CD8-positive, alpha-beta memory T cell (primary cell): ENCODE measurements around the gene STAC3. TPM values are rescaled to one million over a fixed set of nuclear protein-coding genes. Genes with fewer than 3 reads are reported as not detected.

Experiments
- CTCF ChIA-PET: fragments of 350-600 bp; sonication (Branson Sonifier 250); formaldehyde crosslinking; loops from one replicate; lab custom pipeline; 2021; ENCODE audit warnings: antibody characterized with exemption; lab: Charles Lee
- POLR2A ChIA-PET: fragments of 350-600 bp; sonication (Branson Sonifier 250); formaldehyde crosslinking; loops from one replicate; lab custom pipeline; 2021; ENCODE audit warnings: antibody characterized with exemption; lab: Charles Lee
- DNase-seq, 5 donors: peaks; one replicate each; pipeline versions ENCODE4 v3.0.0 to v3.0.0-alpha.2; 2020 to 2022; ENCODE audit warnings: mixed read lengths in 1 of 5
- H3K27ac ChIP-seq: one replicate; pipeline ENCODE4 v1.7.0; 2013; ENCODE audit warnings: low read depth, mild to moderate bottlenecking, low read length, moderate library complexity
- H3K27me3 ChIP-seq: 2 replicates; pipeline ENCODE4 v1.7.0; 2013; ENCODE audit warnings: low read length, mild to moderate bottlenecking; ENCODE audit not compliant: insufficient read depth, poor library complexity, severe bottlenecking
- H3K36me3 ChIP-seq: 2 replicates; pipeline ENCODE4 v1.7.0; 2013; ENCODE audit warnings: mild to moderate bottlenecking, low read length, moderate library complexity; ENCODE audit not compliant: insufficient read depth
- H3K4me1 ChIP-seq: 2 replicates; pipeline ENCODE4 v1.7.0; 2013; ENCODE audit warnings: mild to moderate bottlenecking, low read length, moderate library complexity; ENCODE audit not compliant: insufficient read depth
- H3K4me3 ChIP-seq: 2 replicates; pipeline ENCODE4 v1.7.0; 2013; ENCODE audit warnings: mild to moderate bottlenecking, low read length
- H3K9me3 ChIP-seq: 2 replicates; pipeline ENCODE4 v1.7.0; 2013; ENCODE audit warnings: mild to moderate bottlenecking, low read length
- H3K27ac Mint-ChIP-seq, 8 donors: one replicate each; pipeline ENCODE4 v1.8.0; 2020 to 2021; ENCODE audit warnings: mixed read lengths in 8 of 8, mild to moderate bottlenecking in 6 of 8, inconsistent platforms in 3 of 8, moderate library complexity in 3 of 8
- H3K27me3 Mint-ChIP-seq, 2 donors: one replicate each; pipeline ENCODE4 v1.8.0; 2020 to 2021; ENCODE audit warnings: mixed read lengths in 2 of 2, mild to moderate bottlenecking in 1 of 2, moderate library complexity in 1 of 2
- H3K36me3 Mint-ChIP-seq, 3 donors: one replicate each; pipeline ENCODE4 v1.8.0; 2020 to 2021; ENCODE audit warnings: mixed read lengths in 3 of 3, inconsistent platforms in 1 of 3, mild to moderate bottlenecking in 1 of 3
- H3K4me1 Mint-ChIP-seq, 3 donors: one replicate each; pipeline ENCODE4 v1.8.0; 2020 to 2021; ENCODE audit warnings: mixed read lengths in 3 of 3, inconsistent platforms in 1 of 3, mild to moderate bottlenecking in 1 of 3
- H3K4me3 Mint-ChIP-seq, 7 donors: one replicate each; pipeline ENCODE4 v1.8.0; 2020 to 2021; ENCODE audit warnings: mixed read lengths in 7 of 7, mild to moderate bottlenecking in 6 of 7, moderate library complexity in 4 of 7, inconsistent platforms in 2 of 7
- H3K9me3 Mint-ChIP-seq, 5 donors: one replicate each; pipeline ENCODE4 v1.8.0; 2020 to 2022; ENCODE audit warnings: mixed read lengths in 5 of 5, mild to moderate bottlenecking in 3 of 5, moderate library complexity in 2 of 5, inconsistent platforms in 1 of 5
- polyA plus RNA-seq: library from polyadenylated mRNA; unstranded; fragments of 300-500 nt; fragmentation: Illumina TruSeq; gene quantifications from one replicate; pipeline ENCODE4 v1.2.3, GENCODE V29; 2021
- total RNA-seq, 2 experiments: library from RNA; stranded (reverse); gene quantifications; one replicate each; pipeline ENCODE4 v1.2.3, GENCODE V29; 2021

Gene STAC3
- total and polyA plus RNA-seq, 3 experiments from 2014 or later: 0.96 to 1.4 TPM; not detected in 1

DNA sequence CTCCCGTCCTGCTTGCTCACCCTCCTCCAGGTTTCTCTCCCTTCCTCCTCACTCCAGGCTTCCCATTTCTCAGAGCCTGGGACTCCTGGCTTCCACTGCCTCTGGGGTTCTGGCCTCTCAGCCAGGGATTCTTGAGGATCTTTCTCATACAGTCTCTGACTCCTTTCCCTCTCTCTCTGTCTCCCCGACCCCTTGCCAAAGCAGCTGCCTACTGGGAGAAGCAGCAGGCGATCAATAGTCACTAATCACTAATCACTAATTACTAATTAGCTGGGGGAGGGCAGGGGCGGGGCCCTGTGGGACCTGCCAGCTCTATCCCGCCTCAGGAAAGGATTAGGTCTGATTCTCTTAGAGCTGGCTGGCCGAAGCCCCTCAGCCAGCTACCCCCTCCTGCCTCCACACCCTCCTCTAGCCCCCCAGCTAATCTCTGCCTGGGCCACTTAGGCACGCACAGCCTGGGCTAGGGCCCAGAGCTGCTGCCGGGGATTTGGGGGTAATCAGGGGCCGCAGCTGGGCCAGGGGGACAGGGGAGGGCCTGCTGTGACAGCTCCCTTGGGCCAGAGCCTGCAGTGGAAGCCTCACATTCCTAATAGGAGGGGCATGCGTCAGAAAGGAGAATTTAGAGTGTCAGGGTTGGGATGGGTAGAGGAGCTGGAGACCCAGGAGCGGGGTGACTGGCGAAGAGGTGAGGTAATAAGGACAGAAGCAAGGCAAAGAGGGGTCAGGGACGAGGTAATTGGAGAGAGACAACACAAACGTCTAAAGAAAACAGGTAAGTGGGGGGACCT lies 31.6 kb downstream of the STAC3 start:
- DNase-seq: no peak
- Histone ChIP-seq H3K27ac (no peak overlapping the region), H3K4me1 (peaks cover 48% of the 10 kb centered on the region), H3K4me3 (no peak overlapping the region), H3K9me3 (no peaks in the 10 kb centered on the region), H3K27me3 (peaks cover 90% of the 10 kb centered on the region), H3K36me3 (no peaks in the 10 kb centered on the region)
- H3K4me1 Mint-ChIP-seq: peaks cover 44 to 73% (median 48%) of the 10 kb centered on the region in 3 donors
- POLR2A ChIA-PET: no interaction called here
- peak overlapping the region in 4 of 8 donors; percentile 11 to 49 (median 42) for H3K27ac Mint-ChIP-seq
- CTCF ChIA-PET: interaction anchor here (1.2 to 3.6 kb wide), 4 partner anchors 10 to 23 kb away, joined by 3 to 16 read pairs (median 10); partner anchors contain the start of gene SHMT2
- H3K4me3 Mint-ChIP-seq: peak overlapping the region in 3 of 7 donors; percentile 1 to 72 (median 11)
- peaks cover 0 to 1% (median 0%) of the 10 kb centered on the region in 5 donors for H3K9me3 Mint-ChIP-seq
- peaks cover 75 to 88% of the 10 kb centered on the region in 2 donors for H3K27me3 Mint-ChIP-seq
- H3K36me3 Mint-ChIP-seq: no peaks in the 10 kb centered on the region

- no peak overlapping the region for H3K27ac ChIP-seq
- Mint-ChIP-seq H3K36me3 (no peaks in the 10 kb centered on the region), H3K9me3 (peaks cover 0 to 1% (median 0%) of the 10 kb centered on the region in 5 donors), H3K4me3 (peak overlapping the region in 6 of 7 donors; percentile 36 to 89 (median 64)), H3K27ac (peak overlapping the region in 5 of 8 donors; percentile 11 to 94 (median 62)), H3K27me3 (peaks cover 82 to 88% of the 10 kb centered on the region in 2 donors), H3K4me1 (peaks cover 51 to 80% (median 56%) of the 10 kb centered on the region in 3 donors)
- H3K4me3 ChIP-seq: no peak overlapping the region
- CTCF ChIA-PET: interaction anchor here (1.2 to 3.6 kb wide), 6 partner anchors 11 to 26 kb away, joined by 3 to 16 read pairs (median 9); partner anchors contain the start of gene SHMT2
- DNase-seq: no peak
- no peaks in the 10 kb centered on the region for H3K9me3 ChIP-seq
- POLR2A ChIA-PET: interaction anchor here (1.2 kb wide), 1 partner anchor 25 kb away, joined by 3 read pairs; no protein-coding TSS in a partner anchor
- H3K36me3 ChIP-seq: no peaks in the 10 kb centered on the region
- H3K27me3 ChIP-seq: peaks cover 90% of the 10 kb centered on the region
- H3K4me1 ChIP-seq: peaks cover 50% of the 10 kb centered on the region
Observed at GRCh38 chr12:57218030-57218853, 32.7 kb downstream of the STAC3 start.

GRCh38 chr12:57216921-57217879 lies 33.8 kb downstream of the STAC3 start:
- Histone ChIP-seq H3K27me3 (peaks cover 79% of the 10 kb centered on the region), H3K4me3 (no peak overlapping the region), H3K9me3 (no peaks in the 10 kb centered on the region), H3K27ac (no peak overlapping the region), H3K36me3 (no peaks in the 10 kb centered on the region), H3K4me1 (peaks cover 41% of the 10 kb centered on the region)
- Mint-ChIP-seq H3K4me1 (peaks cover 45 to 74% (median 50%) of the 10 kb centered on the region in 3 donors), H3K36me3 (no peaks in the 10 kb centered on the region), H3K27ac (peak overlapping the region in 7 of 8 donors; percentile 62 to 99 (median 71)), H3K4me3 (peak overlapping the region; percentile 50 to 89 (median 83)), H3K9me3 (peaks cover 0 to 1% (median 0%) of the 10 kb centered on the region in 5 donors), H3K27me3 (peaks cover 75 to 79% of the 10 kb centered on the region in 2 donors)
- POLR2A ChIA-PET: interaction anchor here (1.0 to 1.2 kb wide), 2 partner anchors 22 to 26 kb away, joined by 3 read pairs; no protein-coding TSS in a partner anchor
- DNase-seq: peak; percentile 22 to 78 (median 57)
- CTCF ChIA-PET: interaction anchor here (1.6 to 3.6 kb wide), 5 partner anchors 13 to 27 kb away, joined by 5 to 16 read pairs (median 9); partner anchors contain the start of gene SHMT2

DNA sequence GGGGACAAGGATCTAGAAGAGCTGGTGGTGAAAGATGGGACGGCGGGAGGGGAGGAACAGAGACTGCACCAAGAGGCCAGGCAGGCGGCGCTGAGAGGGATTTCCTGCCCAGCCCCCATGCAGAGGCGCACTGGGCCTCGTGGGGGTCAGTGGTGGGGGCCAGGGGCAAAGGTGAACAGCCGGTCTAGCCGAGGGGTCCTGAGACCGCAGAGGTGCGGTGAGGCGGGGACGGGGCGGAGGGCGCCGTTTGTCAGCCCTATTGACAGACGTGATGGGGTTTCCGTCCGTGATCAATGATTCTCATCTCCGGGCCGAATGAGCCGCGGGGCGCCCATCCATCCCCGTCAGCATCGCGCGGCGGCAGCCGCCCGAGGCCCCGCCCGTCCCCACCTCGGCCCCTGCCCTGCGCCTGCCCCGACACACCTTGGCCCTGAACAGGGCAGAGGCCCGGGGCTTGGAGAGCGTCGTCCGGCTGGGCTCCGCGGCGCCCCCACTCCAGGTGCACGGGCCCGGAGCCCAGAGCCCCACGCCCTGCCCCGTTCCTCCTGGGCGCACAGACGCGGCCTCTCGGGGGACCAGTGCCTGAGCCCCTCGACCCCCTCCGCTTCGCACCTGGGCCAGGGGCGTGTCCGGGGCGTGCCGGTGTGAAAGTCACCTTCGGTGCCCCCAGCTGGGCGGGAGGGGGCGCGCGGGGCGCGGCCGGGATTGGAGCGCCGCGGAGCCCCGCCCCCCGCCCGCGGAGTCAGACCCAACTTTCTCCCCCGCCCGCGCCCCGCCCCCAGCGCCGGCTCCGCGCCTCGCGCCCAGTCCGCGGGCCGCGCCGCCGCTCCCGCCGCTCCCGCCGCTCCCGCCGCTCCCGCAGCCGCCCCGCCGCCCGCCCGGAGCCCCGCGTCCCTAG lies 34.7 kb downstream of the STAC3 start, which contains the start of gene NXPH4:
NXPH4 (plus strand) TSS at position 781 of the 898 bp plus-strand sequence. CDS start 176 bp downstream, outside the sequence.
- DNase-seq: peak in 4 of 5 donors; percentile 32 to 74 (median 54)
- POLR2A ChIA-PET: interaction anchor here (1.0 to 1.1 kb wide), 2 partner anchors 23 kb away, joined by 3 to 4 read pairs; no protein-coding TSS in a partner anchor
- Histone ChIP-seq H3K9me3 (no peaks in the 10 kb centered on the region), H3K27ac (no peak within 1 kb of the TSS), H3K36me3 (no peaks in the 10 kb centered on the region), H3K27me3 (peaks cover 70% of the 10 kb centered on the region), H3K4me1 (peaks cover 36% of the 10 kb centered on the region), H3K4me3 (peak within 1 kb of the TSS; percentile 7)
- H3K4me1 Mint-ChIP-seq: peaks cover 39 to 65% (median 43%) of the 10 kb centered on the region in 3 donors
- peaks cover 68 to 70% of the 10 kb centered on the region in 2 donors for H3K27me3 Mint-ChIP-seq
- H3K4me3 Mint-ChIP-seq: peak within 1 kb of the TSS; percentile 50 to 89 (median 85)
- no peaks in the 10 kb centered on the region for H3K36me3 Mint-ChIP-seq
- peak within 1 kb of the TSS in 7 of 8 donors; percentile 62 to 99 (median 79) for H3K27ac Mint-ChIP-seq
- CTCF ChIA-PET: interaction anchor here (2.1 to 4.7 kb wide), 7 partner anchors 11 to 27 kb away, joined by 9 to 262 read pairs (median 16); partner anchors contain the start of gene SHMT2
- peaks cover 0 to 1% (median 0%) of the 10 kb centered on the region in 5 donors for H3K9me3 Mint-ChIP-seq

DNA sequence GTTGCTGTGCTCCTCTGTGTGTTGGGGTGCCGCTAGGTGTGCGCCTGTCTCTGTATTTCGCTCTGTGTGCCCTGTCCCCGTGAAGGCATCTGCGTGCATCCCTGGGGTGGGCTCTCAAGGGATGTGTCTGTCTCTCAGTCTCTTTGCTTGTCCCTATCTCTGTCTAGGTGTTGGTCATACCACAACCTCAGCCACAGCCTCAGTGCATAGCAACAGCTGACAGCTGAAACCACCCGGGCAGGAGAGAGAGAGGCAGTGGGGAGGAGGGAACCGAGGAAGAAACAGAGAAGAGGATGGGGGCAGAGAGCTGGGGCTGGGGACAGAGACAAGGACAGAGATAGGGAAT lies 35.3 kb downstream of the STAC3 start:
- Mint-ChIP-seq H3K4me3 (peak overlapping the region; percentile 32 to 85 (median 75)), H3K27me3 (peaks cover 62 to 64% of the 10 kb centered on the region in 2 donors), H3K27ac (peak overlapping the region in 7 of 8 donors; percentile 44 to 92 (median 78)), H3K4me1 (peaks cover 37 to 59% (median 38%) of the 10 kb centered on the region in 3 donors), H3K9me3 (peaks cover 0 to 1% (median 0%) of the 10 kb centered on the region in 5 donors), H3K36me3 (no peaks in the 10 kb centered on the region)
- Histone ChIP-seq H3K4me3 (peak overlapping the region; percentile 7), H3K9me3 (no peaks in the 10 kb centered on the region), H3K27me3 (peaks cover 64% of the 10 kb centered on the region), H3K36me3 (no peaks in the 10 kb centered on the region), H3K27ac (no peak overlapping the region), H3K4me1 (peaks cover 36% of the 10 kb centered on the region)
- CTCF ChIA-PET: interaction anchor here (3.2 to 4.7 kb wide), 3 partner anchors 11 to 27 kb away, joined by 28 to 262 read pairs (median 48); partner anchors contain the start of gene SHMT2
- peak in 4 of 5 donors; percentile 19 to 67 (median 41) for DNase-seq
- POLR2A ChIA-PET: interaction anchor here (1.1 kb wide), 1 partner anchor 23 kb away, joined by 4 read pairs; no protein-coding TSS in a partner anchor

DNA sequence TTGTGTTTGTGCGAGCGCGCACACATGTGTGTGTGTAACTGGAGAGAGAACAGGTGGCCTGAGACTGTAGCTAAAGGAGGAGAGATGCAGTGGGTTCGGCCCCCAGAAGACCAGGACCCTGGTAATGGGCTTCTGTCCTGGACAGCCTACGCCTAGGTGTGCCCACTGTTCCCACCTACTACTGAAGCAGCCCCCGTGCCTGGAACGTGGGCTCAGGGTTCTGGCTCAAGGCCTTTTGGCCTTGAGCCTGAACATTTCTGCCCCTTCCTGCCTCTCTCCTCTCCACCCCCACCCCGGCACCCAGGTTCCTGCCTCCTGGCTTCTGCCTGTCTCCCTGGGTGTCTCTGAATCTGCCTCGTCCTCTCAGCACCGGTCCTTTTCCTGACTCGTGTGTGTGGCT lies 35.9 kb downstream of the STAC3 start:
- Histone ChIP-seq H3K4me1 (peaks cover 36% of the 10 kb centered on the region), H3K36me3 (no peaks in the 10 kb centered on the region), H3K9me3 (no peaks in the 10 kb centered on the region), H3K4me3 (no peak overlapping the region), H3K27me3 (peaks cover 60% of the 10 kb centered on the region), H3K27ac (no peak overlapping the region)
- Mint-ChIP-seq H3K27ac (peak overlapping the region in 4 of 8 donors; percentile 44 to 92 (median 76)), H3K9me3 (peaks cover 0 to 1% (median 0%) of the 10 kb centered on the region in 5 donors), H3K4me1 (peaks cover 36 to 57% (median 36%) of the 10 kb centered on the region in 3 donors), H3K27me3 (peaks cover 59 to 61% of the 10 kb centered on the region in 2 donors), H3K36me3 (no peaks in the 10 kb centered on the region), H3K4me3 (peak overlapping the region; percentile 22 to 85 (median 56))
- CTCF ChIA-PET: interaction anchor here (0.6 to 4.7 kb wide), 13 partner anchors 9 to 462 kb away, joined by 3 to 262 read pairs (median 4); partner anchors contain the start of genes SHMT2 and STAC3
- no peak for DNase-seq
- POLR2A ChIA-PET: interaction anchor here (1.1 to 1.3 kb wide), 2 partner anchors 10 to 24 kb away, joined by 3 to 4 read pairs; no protein-coding TSS in a partner anchor
